Measurements from ENCODE around the gene SEC61B.

Gene SEC61B

DNA sequence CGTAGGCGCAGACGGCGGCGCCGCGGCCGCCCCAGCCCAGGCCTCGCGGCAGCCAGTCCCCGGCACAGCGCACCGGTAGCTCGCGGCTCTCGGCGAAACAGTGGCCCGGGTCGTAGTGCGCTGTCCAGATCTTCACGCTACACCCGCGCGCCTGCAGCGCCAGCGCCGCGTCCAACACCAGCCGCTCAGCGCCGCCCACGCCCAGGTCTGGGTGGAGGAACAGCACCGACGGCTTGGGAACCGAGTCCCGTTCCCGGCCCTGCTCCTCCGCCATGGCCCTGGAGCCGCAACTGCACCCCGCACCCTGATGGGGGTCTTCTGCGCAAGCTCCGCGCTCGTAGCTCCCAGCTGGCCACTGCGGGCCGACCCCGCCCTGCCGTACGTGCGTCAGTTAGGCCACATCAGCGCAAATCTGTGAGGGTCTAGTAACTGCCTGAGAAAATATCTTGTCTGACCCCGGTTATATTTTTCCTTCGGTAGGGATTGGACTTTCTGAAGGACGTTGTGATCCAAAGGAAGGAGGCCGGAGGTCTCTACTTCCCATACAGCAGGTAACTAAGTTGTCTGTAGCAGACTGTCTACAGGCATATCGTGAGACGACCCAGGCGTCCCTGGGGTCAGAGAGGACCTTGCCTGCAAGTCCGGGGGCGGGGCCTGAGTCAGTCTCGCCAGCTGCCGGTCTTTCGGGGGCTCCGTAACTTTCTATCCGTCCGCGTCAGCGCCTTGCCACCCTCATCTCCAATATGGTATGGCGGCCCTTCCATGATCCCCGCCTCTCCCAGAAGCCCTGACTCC lies at the start of gene SEC61B, which contains the start of gene ALG2:
SEC61B (plus strand) TSS at position 662 of the 795 bp plus-strand sequence; CDS start at position 744, 82 bp downstream.
ALG2 (minus strand) TSS at position 322 of the 795 bp plus-strand sequence; CDS start at position 274, 48 bp downstream.
- peak; percentile 83 for DNase-seq (ENCODE audit: low read depth)
- TF ChIP-seq, protein P1, sequence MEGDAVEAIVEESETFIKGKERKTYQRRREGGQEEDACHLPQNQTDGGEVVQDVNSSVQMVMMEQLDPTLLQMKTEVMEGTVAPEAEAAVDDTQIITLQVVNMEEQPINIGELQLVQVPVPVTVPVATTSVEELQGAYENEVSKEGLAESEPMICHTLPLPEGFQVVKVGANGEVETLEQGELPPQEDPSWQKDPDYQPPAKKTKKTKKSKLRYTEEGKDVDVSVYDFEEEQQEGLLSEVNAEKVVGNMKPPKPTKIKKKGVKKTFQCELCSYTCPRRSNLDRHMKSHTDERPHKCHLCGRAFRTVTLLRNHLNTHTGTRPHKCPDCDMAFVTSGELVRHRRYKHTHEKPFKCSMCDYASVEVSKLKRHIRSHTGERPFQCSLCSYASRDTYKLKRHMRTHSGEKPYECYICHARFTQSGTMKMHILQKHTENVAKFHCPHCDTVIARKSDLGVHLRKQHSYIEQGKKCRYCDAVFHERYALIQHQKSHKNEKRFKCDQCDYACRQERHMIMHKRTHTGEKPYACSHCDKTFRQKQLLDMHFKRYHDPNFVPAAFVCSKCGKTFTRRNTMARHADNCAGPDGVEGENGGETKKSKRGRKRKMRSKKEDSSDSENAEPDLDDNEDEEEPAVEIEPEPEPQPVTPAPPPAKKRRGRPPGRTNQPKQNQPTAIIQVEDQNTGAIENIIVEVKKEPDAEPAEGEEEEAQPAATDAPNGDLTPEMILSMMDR (IDR thresholded peaks at IDR 0.05; ENCODE audit: control insufficient read depth, extremely low read depth, insufficient read depth), result no peak
- H3K4me3 ChIP-seq (ENCODE audit: low read depth, low read length), result peak within 1 kb of the TSS; percentile 77

DNA sequence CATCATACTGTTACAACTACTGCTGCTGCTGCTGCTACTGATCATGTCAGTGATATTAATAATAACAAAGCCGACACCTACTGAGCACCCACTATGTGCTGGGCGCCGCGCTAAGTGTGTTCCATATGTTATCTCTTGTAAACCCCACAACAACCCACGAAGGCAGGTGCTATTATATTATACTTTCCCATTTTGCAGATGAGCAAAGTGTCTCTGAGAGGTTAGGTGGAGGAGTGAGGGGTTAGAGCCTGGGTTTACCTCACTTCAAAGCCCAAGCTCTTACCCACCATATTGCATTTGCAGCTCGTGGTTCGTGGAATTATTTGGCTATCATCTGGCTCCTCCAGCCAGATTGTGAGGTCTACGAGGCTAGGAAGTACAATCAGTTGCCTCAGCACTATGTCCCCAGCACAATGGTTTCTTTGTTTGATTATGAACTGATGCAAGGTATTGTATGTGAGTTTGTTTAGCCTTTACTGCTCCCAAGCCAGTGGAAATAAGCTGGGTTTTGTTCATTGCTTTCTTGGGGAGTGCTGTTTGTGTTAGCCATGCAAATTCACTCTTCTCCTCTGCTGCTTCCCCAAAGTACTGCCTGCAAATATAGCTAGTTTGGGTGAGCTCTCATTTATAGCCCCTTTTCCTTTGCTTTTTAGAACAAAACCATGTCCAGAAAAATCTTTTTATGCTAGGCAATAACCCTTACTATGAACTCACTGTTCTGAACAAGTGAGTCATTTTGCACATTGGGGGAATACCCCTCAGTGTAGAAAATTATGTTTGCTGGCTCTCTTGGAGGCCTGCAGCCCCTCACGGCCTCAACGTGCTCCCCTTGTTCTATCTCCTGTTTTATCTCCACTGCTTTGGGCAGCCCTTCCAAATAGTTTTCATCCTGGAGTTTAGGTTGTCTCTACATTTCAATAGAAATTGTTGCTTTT lies 48.2 kb upstream of the SEC61B start:
- DNase-seq (ENCODE audit: low read depth), result no peak
- TF ChIP-seq, protein P1 (IDR thresholded peaks at IDR 0.05; ENCODE audit: control insufficient read depth, extremely low read depth, insufficient read depth), result no peak
- H3K4me3 ChIP-seq (ENCODE audit: low read depth, low read length), result no peak overlapping the region

DNA sequence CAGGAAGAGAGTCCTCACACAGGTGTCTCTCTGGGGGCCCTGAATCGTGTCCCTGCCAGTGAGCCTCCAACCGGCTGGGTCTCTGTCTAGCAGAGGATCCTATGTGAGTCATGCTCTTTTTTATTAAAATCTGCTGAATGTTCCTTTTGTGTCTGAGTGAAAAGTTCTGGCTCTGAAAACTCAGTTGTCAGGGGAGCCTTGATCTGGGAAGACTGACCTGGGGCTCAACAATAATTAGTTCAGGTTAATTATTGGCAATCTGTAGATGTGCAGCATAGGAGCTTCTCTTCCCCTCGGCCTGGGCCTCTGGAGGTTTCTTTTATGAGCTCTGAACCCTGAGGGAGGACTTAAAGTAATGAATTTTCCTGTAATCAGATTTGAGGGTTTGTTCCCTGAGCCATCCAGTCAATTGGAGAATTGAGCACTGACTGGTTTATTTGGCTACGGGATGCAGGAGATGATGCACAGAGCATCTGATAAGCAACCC lies 45.5 kb upstream of the SEC61B start:
- no peak for DNase-seq (ENCODE audit: low read depth)
- TF ChIP-seq, protein P1 (IDR thresholded peaks at IDR 0.05; ENCODE audit: control insufficient read depth, extremely low read depth, insufficient read depth), result no peak
- no peak overlapping the region for H3K4me3 ChIP-seq (ENCODE audit: low read depth, low read length)

DNA sequence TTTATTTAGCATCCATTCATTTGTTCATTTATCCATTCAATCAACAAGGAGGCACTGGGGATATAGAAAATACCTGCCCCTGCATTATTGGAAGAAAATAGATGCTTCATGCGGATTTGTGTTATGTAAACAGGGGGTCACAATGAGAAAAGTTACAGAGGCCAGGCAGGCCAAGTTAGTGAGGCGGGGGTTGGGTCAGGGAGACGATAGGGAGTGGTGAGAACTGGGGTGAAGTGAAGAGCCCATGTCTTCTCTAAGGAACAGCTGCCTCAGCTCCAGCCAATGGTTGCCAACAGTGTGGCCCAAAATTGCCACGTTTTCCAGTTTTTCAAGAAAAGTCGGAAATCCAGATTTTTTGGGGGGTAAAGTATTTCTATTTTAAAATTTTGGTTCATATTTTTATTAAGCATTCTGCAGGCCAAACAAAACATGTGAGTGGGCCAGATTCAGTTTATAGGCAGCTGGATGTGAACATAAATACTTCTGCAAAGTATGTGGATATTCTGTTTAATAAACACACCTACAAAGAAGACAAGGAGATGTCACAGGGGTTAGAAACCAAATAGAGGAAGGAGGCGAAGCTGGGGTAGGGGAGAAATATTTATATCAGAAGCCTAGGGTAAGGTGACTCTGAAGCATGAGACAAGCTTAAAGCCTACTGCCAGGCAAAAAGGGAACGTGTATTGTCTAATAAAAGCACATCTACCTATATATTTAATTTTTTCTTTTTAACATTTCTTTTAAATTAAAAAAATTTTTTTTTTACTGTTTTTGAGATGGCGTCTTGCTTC lies 44.3 kb upstream of the SEC61B start:
- H3K4me3 ChIP-seq (ENCODE audit: low read depth, low read length), result no peak overlapping the region
- TF ChIP-seq, protein P1 (IDR thresholded peaks at IDR 0.05; ENCODE audit: control insufficient read depth, extremely low read depth, insufficient read depth), result no peak
- no peak for DNase-seq (ENCODE audit: low read depth)

DNA sequence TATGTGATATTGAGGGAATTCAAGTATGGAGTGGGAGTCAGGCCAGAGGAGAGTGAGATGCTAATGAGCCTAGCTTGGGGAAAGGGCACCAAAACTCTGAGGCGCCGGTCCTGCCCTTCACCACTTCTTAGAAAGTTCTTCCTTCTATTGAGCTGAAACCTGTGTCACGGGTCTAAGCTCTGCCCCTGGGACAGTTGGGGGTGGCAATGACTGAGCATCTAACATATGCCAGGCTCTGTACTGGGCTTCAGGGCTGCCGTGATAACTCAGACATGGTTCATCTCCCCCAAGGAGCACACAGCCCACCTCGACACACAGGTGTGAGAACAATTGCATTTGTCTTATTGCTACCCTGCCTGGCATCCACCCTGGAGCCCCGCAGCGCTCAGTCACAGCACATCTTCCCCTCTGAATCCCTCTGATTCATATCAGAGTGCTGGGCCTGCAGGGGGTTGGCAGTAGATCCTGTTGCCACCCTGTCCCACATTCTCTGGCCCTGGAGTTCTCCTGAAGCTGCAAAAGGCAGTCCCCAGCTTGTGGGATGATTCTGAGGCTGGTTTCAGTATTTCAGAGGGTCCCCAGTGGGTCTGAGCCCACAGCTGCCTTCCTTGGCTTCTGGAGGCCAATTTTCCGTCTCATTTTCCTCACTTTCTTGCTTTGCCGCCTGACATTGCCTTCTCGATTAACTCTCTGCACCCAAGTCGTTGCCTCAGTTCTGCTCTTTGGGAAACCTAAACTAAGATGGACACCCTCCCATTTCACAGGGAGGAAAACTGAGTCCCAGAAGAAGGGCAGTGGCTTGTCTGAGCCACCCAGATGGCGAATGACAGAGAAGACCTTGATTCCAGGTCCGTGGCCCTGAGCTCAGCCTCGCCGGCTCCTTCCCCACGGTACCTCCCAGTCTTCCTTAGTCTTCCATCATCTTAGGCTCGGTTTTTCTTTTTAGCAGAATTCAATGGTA lies 42.9 kb upstream of the SEC61B start:
- DNase-seq (ENCODE audit: low read depth), result no peak
- TF ChIP-seq, protein P1 (IDR thresholded peaks at IDR 0.05; ENCODE audit: control insufficient read depth, extremely low read depth, insufficient read depth), result no peak
- H3K4me3 ChIP-seq (ENCODE audit: low read depth, low read length), result no peak overlapping the region

Data from LNCaP clone FGC (cell line).